Activated naive CD8-positive, alpha-beta T cell treated with anti-CD3 and anti-CD28 coated beads for 36 hours (primary cell): ENCODE measurements around the gene CBX2. TPM values are rescaled to one million over a fixed set of nuclear protein-coding genes. Genes with fewer than 3 reads are reported as not detected.

Experiments used
- DNase-seq: peaks from one replicate; pipeline ENCODE4 v3.0.0; 2021
- H3K27ac Mint-ChIP-seq: one replicate; pipeline ENCODE4 v1.8.0; 2022; ENCODE audit warnings: mild to moderate bottlenecking, moderate library complexity, mixed read lengths
- H3K27me3 Mint-ChIP-seq: one replicate; pipeline ENCODE4 v1.8.0; 2022; ENCODE audit warnings: mild to moderate bottlenecking, mixed read lengths
- H3K36me3 Mint-ChIP-seq: one replicate; pipeline ENCODE4 v1.8.0; 2021; ENCODE audit warnings: mild to moderate bottlenecking, mixed read lengths
- H3K4me1 Mint-ChIP-seq: one replicate; pipeline ENCODE4 v1.8.0; 2021; ENCODE audit warnings: mixed read lengths
- H3K4me3 Mint-ChIP-seq: one replicate; pipeline ENCODE4 v1.8.0; 2022; ENCODE audit warnings: mild to moderate bottlenecking, moderate library complexity, mixed read lengths
- H3K9me3 Mint-ChIP-seq: one replicate; pipeline ENCODE4 v1.8.0; 2022; ENCODE audit warnings: mixed read lengths
- total RNA-seq, 2 experiments: library from RNA; stranded (reverse); gene quantifications; one replicate each; pipeline ENCODE4 v1.2.3, GENCODE V29; 2021

Gene CBX2
- total RNA-seq, 2 experiments from 2014 or later, result 5.2 to 5.4 TPM

DNA sequence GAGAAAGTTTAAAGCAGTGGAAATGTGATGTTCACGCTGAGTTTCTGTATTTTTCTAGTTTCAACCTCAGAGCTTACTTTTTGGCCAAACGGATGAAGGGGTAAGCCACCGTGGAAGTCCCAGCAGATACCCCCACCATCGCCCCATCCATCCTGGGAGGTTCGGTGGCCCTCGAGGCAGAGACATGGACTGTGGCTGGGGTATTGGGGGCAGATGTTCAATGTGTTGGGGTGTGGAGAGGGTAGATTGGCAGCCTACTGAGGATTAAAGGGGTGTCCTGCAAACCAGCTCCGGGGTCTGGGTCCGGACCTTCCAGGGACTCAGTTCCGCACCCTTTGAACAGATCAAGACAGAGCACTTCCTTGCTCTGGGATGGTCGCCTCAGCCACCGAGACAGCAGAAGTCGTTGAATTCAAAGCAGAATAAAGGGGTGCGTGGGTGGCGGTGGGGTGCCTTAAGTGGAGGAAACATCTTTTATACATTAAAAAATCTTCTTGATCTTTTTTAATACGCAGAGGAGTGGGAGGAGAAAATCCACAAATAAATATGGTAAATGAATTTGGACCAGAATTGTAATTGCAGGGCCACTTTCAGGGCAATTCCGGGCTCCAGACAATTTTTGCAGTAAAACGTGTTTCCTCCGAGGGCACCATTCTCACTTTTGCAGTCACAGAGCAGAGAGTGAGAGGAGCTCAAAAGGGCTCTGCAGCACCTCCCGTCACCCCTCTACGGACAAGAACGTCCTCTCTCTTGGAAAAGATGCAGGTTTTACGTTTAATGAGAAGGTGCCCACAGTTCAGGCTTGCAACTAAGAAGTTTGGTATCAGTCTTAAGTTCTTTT is 27.1 kb downstream of the CBX2 start:
- no peak for DNase-seq
- H3K4me1 Mint-ChIP-seq, result peaks cover 39% of the 10 kb centered on the region
- peak overlapping the region; percentile 53 for H3K4me3 Mint-ChIP-seq
- H3K27me3 Mint-ChIP-seq, result peaks cover 90% of the 10 kb centered on the region
- H3K36me3 Mint-ChIP-seq, result peaks cover 4% of the 10 kb centered on the region
- H3K27ac Mint-ChIP-seq, result peak overlapping the region; percentile 84
- H3K9me3 Mint-ChIP-seq, result no peaks in the 10 kb centered on the region

DNA sequence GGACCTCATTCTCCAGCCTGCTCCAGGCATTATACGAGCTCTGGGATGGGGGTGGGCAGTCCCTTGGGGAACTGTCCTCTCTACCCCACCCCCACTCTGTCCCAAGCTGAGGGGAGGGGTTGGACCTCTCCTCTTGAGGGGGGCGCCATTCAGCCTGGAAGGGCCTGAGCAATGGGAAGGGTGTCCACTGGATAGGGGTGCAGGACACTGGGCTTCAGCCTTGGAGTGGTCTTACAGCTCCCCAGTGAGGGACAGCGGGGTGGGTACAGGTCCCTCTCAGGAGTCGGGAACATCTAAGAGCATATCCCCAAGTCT is 28.5 kb downstream of the CBX2 start:
- Mint-ChIP-seq H3K27ac (no peak overlapping the region), H3K36me3 (peaks cover 4% of the 10 kb centered on the region), H3K4me1 (peaks cover 40% of the 10 kb centered on the region), H3K27me3 (peaks cover 92% of the 10 kb centered on the region), H3K4me3 (no peak overlapping the region), H3K9me3 (no peaks in the 10 kb centered on the region)
- no peak for DNase-seq

DNA sequence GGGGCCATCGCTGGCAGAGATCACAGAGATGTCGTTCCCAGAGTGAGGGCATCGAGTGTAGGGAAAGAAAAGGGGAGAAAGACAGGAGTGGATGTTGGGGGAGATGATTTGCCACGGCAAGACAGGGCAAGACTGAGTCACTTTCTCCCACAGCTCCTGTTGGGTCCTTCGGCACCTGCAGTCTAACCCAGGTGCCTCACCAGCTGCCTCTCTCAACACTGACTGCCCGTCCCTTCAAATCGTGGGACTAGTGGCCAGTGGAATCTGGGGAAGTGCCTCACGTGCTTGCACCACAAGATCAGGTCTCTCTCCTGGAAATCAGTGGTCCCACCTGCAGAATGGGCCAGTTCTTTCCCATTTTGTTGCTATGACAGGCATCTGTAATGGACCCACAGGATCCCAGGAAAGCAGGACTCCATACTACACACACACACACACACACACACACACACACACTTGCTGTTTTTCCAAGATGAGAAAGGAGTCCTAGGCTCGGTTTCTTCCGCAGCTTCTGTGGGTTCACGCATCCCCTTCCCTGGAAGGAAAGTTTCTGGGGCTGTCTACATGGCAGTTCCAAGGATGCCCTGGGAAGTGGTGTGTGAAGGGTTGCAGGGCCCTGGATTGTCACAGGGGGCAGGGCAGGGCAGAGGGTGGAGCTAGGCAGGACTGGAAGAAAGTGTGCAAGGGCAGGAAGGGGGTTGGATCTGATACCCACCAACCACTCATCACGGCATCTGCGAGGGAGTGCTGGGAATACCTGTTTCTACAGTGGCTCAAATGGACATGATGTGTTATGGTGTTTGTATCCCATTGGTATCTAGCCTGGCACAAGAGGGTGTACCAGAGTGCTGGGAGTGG is 29.1 kb downstream of the CBX2 start:
- Mint-ChIP-seq H3K4me3 (no peak overlapping the region), H3K9me3 (no peaks in the 10 kb centered on the region)

DNA sequence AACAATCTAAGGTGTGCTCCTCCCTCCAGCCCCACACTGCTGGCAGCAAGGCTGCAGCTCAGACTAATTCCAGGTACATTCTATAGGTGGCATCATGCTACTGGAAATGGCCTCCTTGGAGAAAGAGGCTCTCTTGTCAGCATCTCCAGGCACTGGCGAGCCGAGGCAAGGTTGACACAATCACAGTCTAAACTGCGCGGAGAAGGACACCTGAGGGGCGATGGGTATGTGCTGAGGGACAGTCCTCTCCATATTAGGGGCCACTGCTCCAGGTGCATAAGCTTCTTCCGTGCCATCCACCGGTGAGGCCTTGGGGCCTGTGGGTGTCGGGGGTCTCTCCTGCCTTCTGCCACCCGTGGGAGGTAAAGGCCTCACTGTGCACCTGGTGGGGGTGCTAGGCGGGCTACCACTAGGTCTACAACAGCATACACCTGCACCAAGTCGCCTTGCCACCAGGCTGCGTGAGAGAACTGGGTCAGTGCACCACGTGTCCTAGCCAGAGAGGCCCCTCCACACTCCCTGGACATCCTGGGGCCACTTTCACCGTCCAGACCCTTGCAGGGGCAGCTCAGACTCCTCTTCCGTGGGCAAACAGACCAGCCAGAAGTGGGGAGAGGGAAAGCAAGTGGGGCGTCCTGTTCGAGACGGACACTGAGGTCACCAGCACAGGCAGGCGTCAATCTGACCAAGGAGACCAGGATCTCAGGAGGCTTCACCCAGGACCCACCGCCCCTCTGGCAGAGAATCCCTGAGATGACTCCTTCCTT is 31.0 kb downstream of the CBX2 start:
- H3K27me3 Mint-ChIP-seq, result peaks cover 81% of the 10 kb centered on the region
- no peak overlapping the region for H3K4me3 Mint-ChIP-seq
- no peak for DNase-seq
- no peaks in the 10 kb centered on the region for H3K9me3 Mint-ChIP-seq
- H3K4me1 Mint-ChIP-seq, result peaks cover 40% of the 10 kb centered on the region
- H3K27ac Mint-ChIP-seq, result no peak overlapping the region
- no peaks in the 10 kb centered on the region for H3K36me3 Mint-ChIP-seq

More for the DNA sequence above, 29.1 kb downstream of the CBX2 start:
- H3K27ac Mint-ChIP-seq, result no peak overlapping the region
- DNase-seq, result no peak
- peaks cover 92% of the 10 kb centered on the region for H3K27me3 Mint-ChIP-seq
- peaks cover 38% of the 10 kb centered on the region for H3K4me1 Mint-ChIP-seq
- peaks cover 4% of the 10 kb centered on the region for H3K36me3 Mint-ChIP-seq

DNA sequence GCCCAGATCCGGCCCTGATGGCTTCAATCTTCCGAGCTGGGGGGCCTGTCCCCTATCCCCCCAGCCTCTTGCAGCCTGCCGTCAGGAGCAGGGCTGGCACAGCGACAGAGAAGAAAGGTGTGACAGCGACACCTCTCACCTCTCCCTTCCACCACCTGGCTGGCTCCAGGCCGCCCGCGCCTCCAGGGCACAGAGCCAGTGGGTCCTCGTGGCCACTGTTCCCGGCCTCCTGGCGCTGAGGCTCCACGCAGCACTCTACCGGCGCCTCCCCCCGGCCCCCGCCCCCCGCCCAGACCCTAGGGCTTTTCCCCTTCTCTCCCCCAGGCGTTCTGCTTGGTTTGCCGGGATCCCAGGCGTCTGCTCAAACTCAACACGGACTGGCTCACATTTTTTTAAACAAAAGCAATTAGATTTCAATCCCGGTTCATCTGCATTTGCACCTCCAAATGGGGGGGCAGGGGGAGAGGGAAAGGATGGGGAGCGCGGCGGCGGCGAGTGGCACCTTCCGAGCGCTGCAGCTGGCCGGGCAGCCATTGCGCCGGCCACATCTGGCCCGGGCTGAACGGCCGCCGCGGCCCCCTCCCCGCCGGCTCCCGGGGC is 31.7 kb downstream of the CBX2 start:
- no peak for DNase-seq
- H3K27me3 Mint-ChIP-seq, result peaks cover 84% of the 10 kb centered on the region
- H3K36me3 Mint-ChIP-seq, result no peaks in the 10 kb centered on the region
- no peak overlapping the region for H3K4me3 Mint-ChIP-seq
- H3K9me3 Mint-ChIP-seq, result no peaks in the 10 kb centered on the region
- no peak overlapping the region for H3K27ac Mint-ChIP-seq
- peaks cover 42% of the 10 kb centered on the region for H3K4me1 Mint-ChIP-seq

DNA sequence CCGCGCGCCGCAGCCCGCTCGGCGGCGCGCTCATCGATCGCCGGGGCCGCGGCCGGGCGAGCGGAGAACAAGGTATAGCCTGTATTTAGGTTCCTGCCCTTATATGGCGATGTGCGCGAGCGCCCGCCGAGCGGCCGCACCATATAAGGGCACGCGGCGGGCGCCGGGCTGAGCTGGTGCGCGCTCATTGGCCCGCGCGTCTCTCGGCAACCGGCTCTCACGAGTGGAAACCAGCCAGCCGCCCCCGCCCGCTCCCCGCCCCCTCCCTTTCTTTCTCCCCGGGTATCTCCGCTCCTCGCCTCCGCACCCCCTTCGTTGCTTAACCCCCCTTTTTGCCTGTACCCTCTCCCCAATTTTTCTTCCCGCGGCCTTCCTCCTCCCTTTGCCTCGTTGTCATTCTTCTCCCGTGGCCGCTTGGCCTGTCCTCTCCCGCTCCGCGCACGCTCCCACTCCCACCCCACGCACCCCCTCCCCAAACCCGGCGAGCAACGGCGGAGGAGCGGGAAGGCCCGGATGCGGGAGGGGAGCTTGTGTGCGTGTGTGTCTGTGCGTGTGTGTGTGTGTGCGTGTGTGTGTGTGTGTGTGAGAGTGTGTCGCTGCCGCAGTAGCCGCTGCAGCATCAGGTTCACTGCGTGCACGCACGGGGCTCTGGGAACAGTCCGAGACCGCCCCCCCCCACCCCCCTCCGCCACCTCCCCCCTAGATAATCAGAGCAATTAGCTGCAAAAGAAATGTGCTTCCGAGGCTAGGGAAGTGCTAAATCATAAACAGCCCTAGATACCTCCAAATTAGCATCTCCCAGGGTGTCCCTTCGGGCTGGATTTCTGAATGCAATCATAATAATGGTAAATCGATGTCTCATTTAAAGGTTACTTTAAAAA is 32.4 kb downstream of the CBX2 start:
- DNase-seq, result peak; percentile 85
- Mint-ChIP-seq H3K27ac (no peak overlapping the region), H3K9me3 (no peaks in the 10 kb centered on the region), H3K4me1 (peaks cover 34% of the 10 kb centered on the region), H3K36me3 (no peaks in the 10 kb centered on the region), H3K27me3 (peaks cover 77% of the 10 kb centered on the region), H3K4me3 (no peak overlapping the region)

DNA sequence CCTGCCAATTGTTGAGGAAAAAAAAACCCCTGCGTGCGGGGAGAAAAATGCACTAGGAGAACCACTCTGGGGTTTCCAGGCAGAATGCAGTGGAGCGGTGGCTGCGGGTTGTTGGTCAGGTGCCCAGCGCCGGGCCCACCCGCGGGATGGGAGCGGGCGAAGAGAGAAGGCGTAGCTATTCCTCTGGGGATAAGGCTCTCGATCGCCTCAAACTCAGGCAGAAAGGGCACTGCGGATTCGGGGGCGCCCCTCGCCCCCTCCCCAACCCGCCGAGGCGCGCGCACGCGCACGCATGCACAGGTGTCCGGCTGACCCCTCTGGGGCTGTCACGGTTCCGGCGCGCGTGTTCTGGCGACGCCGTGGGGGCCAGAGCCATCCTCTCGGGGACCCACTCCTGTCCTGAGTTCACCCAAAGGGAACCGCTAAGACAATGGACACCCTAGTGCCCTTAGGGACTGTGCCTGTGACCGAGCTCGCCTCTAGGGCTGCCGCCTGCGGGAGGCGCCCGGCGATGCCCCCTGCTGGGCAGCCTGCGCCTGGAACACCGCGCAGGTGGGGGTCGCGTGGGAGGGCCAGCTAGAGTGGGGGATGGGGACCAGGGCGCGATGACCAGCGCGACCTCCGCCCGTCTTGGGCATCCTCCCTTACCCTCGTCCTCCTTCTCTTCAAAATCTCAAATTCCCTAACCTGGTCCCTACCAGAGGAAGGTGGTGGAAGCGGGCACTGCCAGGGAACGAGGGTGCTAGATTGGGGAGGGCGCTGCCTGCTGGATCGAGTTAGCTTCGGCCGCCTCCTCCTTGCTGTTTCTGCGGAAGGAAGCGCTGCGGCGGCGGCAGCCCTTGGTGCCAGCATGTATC is 33.3 kb downstream of the CBX2 start:
- Mint-ChIP-seq H3K4me3 (no peak overlapping the region), H3K36me3 (no peaks in the 10 kb centered on the region), H3K4me1 (peaks cover 28% of the 10 kb centered on the region), H3K9me3 (no peaks in the 10 kb centered on the region), H3K27ac (no peak overlapping the region), H3K27me3 (peaks cover 73% of the 10 kb centered on the region)
- no peak for DNase-seq

DNA sequence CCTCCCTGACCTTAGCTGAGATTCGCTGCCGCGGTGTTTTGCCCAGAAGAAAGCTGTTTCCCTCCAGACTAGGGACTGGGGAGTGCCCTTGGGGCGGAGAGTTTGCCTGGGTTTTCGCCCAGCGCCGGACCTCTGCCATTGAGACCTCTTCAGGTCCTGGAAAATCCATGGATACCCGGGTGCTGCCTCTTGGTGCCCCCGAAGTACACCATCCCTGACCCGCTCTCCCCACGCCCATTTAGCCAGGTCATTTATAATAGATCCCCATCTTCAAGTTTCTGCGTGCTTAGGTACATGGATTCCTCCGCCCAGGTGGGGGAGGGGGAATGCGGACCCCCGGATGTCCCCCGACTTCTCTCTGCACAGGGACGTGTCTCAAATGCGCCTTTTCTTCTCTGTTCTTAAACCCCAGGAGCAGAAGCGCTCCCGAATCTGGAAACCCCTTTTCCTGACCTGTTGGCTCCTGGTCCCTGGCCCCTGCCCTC is 34.0 kb downstream of the CBX2 start:
- Mint-ChIP-seq H3K4me3 (peak overlapping the region; percentile 18), H3K36me3 (no peaks in the 10 kb centered on the region), H3K4me1 (peaks cover 26% of the 10 kb centered on the region), H3K9me3 (no peaks in the 10 kb centered on the region), H3K27ac (no peak overlapping the region), H3K27me3 (peaks cover 73% of the 10 kb centered on the region)
- DNase-seq, result no peak

DNA sequence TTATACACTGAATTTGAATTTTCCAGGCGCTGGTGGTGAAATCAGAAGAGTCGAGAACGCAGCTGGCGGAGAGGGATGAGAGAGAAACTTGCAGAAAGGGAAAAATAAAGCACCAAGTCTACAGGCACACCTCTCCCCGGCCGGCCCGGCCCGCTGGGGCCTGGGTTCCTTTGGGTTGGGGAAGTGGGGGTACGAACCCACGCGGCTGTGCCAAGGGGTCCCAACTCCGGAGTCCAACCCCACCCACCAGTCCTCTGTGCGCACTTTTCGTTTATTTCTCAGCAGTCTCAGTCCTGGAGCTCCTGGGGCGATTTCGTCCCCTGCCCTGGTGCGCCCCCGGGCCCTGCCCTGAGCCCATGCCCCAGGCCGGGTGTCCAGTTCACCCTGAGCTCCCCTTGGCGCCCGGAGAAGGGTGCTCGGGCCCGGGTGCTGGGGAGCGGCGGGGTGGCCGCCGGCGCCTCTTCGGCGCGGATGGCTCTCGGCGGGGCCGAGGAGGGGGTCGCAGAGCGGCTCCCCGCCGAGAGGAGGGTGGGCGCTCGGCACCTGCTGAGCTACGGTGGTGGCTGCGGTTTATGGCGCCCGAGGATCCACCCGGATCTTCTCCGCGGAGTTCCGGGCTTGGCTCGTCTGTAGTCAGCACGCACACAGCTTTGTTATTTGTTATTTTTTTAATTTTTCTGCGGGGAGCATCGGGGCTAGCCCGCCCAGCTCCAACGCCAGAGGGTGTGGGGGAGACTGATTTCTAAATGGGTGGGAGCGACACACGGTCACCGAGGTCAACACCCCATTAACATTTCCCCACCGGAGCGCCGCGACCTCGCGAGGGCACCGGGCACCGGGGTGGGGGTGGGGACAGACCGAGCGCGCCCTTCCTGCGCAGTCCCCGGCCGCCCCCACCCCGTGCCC is 34.7 kb downstream of the CBX2 start:
- Mint-ChIP-seq H3K4me1 (peaks cover 22% of the 10 kb centered on the region), H3K27me3 (peaks cover 73% of the 10 kb centered on the region), H3K36me3 (no peaks in the 10 kb centered on the region)

DNA sequence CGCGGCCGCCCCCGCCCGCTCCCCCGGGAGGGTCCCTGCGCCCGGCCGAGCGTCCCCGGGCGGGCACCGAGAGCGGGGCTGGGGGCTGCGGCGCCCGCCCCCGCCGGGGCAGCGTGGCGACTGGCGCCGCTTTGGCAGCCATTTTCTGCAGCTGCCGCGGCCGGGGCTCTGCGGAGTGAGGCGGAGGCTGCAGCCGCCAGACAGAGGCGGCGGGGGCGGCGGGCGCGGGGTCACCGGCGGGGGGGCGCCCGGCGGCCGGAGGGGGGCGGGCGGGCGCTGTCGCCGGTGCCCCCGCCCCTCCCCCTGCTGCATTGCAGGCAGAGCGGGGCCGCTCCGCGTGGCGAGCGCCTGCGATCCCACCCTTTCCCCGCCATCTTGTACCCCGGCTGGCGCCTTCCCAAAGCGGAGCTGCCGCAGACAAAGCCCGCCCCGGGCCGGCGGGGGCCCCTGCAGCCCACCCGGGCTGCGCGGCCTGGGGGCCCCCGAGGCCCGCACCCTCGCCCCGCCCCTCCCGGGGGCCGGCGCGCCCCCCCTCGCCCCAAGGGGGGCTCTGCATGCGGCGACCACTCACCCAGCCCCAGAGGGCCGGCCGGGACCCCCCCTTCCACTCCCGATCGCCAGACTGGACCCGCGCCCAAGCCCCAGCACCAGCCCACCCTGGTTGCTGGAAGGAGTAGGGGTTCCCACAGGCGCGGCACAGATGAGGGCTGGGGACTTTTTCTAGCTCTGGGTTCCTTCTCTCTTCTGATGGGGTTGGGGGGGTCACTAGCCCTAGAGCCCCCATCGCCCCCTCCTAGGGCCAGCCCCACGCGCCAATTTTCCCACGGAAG is 35.6 kb downstream of the CBX2 start:
- peaks cover 72% of the 10 kb centered on the region for H3K27me3 Mint-ChIP-seq
- H3K9me3 Mint-ChIP-seq, result no peaks in the 10 kb centered on the region
- H3K4me3 Mint-ChIP-seq, result peak overlapping the region; percentile 47
- H3K27ac Mint-ChIP-seq, result no peak overlapping the region
- no peak for DNase-seq
- H3K4me1 Mint-ChIP-seq, result peaks cover 22% of the 10 kb centered on the region
- H3K36me3 Mint-ChIP-seq, result no peaks in the 10 kb centered on the region

More for the DNA sequence above, 34.7 kb downstream of the CBX2 start:
- H3K27ac Mint-ChIP-seq, result no peak overlapping the region
- no peaks in the 10 kb centered on the region for H3K9me3 Mint-ChIP-seq
- peak overlapping the region; percentile 32 for H3K4me3 Mint-ChIP-seq
- no peak for DNase-seq

DNA sequence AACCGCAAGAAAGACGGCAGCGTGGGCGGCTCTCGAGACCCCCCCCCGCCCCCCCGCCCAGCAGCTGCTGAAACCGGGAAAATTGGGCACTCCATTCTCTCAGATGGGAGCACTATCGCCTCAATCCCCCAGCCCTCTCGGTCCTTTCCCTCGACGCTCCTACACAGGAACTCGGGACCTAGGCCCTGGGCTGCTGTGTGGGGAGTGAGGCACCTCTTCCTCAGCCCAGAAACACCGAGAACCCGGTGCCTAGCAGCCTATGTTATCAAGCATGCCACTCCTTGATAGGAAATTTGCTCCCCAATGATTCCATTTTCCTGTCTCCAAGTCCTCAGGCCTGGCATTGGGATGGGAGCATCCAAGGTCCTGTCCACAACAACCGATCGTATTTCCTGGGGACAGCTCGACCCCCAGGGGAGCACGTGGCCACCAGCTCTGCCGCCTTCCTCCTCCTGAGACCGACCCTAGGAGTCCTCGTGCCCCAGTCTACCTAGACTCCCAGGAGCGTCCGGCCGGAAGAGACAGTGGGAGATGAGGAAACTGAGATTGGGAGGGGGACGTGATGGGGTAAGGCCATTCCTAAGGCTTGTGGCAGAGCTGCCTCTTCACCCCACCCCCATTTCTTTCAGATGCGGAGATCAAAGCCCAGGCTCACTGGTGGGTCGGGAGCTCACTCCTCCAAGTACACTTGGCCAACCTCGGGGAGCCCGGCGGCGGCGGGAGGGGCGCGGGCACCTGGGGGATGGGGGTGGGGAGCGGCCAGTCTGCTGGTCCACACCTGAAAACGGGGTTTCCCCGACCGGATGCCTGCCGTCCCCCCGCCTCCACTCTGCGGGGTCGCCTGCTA is 36.4 kb downstream of the CBX2 start:
- DNase-seq, result no peak
- H3K4me1 Mint-ChIP-seq, result peaks cover 19% of the 10 kb centered on the region
- peak overlapping the region; percentile 52 for H3K27ac Mint-ChIP-seq
- H3K4me3 Mint-ChIP-seq, result peak overlapping the region; percentile 39
- H3K9me3 Mint-ChIP-seq, result no peaks in the 10 kb centered on the region
- H3K36me3 Mint-ChIP-seq, result no peaks in the 10 kb centered on the region
- peaks cover 70% of the 10 kb centered on the region for H3K27me3 Mint-ChIP-seq
